OCI-LY1 (cell line): ENCODE data around the gene RPP40.

Source experiments
- H2AFZ ChIP-seq: fragments of 200-600 bp; sonication (generic), shearing (Covaris generic); 2 replicates; pipeline ENCODE4 v1.6.0; 2014; ENCODE audit warnings: antibody characterized with exemption, mild to moderate bottlenecking, low read length
- H3F3A ChIP-seq: fragments of 200-600 bp; sonication (generic), shearing (Covaris generic); 2 replicates; pipeline ENCODE4 v1.6.0; 2014; ENCODE audit warnings: mild to moderate bottlenecking, antibody characterized with exemption, low read length, moderate library complexity; ENCODE audit not compliant: insufficient read depth
- H3K27ac ChIP-seq: fragments of 200-600 bp; sonication (generic); 2 replicates; pipeline ENCODE4 v1.5.1; 2014; ENCODE audit warnings: low read length, mixed run types, mild to moderate bottlenecking, low read depth; ENCODE audit not compliant: poor library complexity, severe bottlenecking
- H3K27me3 ChIP-seq: fragments of 200-600 bp; sonication (generic); 2 replicates; pipeline ENCODE4 v1.6.0; 2014; ENCODE audit warnings: antibody characterized with exemption, mild to moderate bottlenecking, low read length, moderate library complexity; ENCODE audit not compliant: insufficient read depth
- H3K36me3 ChIP-seq: fragments of 200-600 bp; sonication (generic); 2 replicates; pipeline ENCODE4 v1.6.1; 2014; ENCODE audit warnings: mild to moderate bottlenecking, antibody characterized with exemption, low read length, moderate library complexity, mixed read lengths; ENCODE audit not compliant: insufficient read depth
- H3K4me1 ChIP-seq: fragments of 200-600 bp; sonication (generic); 2 replicates; pipeline ENCODE4 v1.5.1; 2014; ENCODE audit warnings: mild to moderate bottlenecking, low read length, moderate library complexity; ENCODE audit not compliant: insufficient read depth, severe bottlenecking
- H3K4me2 ChIP-seq: fragments of 200-600 bp; sonication (generic), shearing (Covaris generic); 2 replicates; pipeline ENCODE4 v1.6.1; 2014; ENCODE audit warnings: low read length
- H3K4me3 ChIP-seq: fragments of 200-600 bp; sonication (generic); 2 replicates; pipeline ENCODE4 v1.5.1; 2014; ENCODE audit warnings: low read length, low read depth, mild to moderate bottlenecking, mixed read lengths; ENCODE audit not compliant: poor library complexity, severe bottlenecking
- H3K79me2 ChIP-seq: fragments of 200-600 bp; shearing (Covaris generic); 2 replicates; pipeline ENCODE4 v1.6.1; 2016; ENCODE audit warnings: mixed run types, low read length, mixed read lengths; ENCODE audit not compliant: insufficient read depth
- H3K9ac ChIP-seq: fragments of 200-600 bp; sonication (generic), shearing (Covaris generic); 2 replicates; pipeline ENCODE4 v1.6.1; 2014; ENCODE audit warnings: mild to moderate bottlenecking, low read length, mixed read lengths
- H3K9me2 ChIP-seq: fragments of 200-600 bp; sonication (generic), shearing (Covaris generic); 2 replicates; pipeline ENCODE4 v1.6.1; 2014; ENCODE audit warnings: low read depth, mild to moderate bottlenecking, low read length, mixed read lengths
- H3K9me3 ChIP-seq: fragments of 200-600 bp; shearing (Covaris generic); 2 replicates; pipeline ENCODE4 v1.6.1; 2014; ENCODE audit warnings: low read length, mixed read lengths
- H4K20me1 ChIP-seq: fragments of 200-600 bp; sonication (generic), shearing (Covaris generic); 2 replicates; pipeline ENCODE4 v1.6.0; 2016; ENCODE audit warnings: mild to moderate bottlenecking, low read length; ENCODE audit not compliant: insufficient read depth
- EZH2 ChIP-seq: fragments of 200-600 bp; sonication (generic), shearing (Covaris generic); IDR thresholded peaks from 2 replicates; pipeline ENCODE4 v1.8.0; 2017; ENCODE audit warnings: borderline replicate concordance, mixed run types, mild to moderate bottlenecking, antibody characterized with exemption, low read length, moderate library complexity, mixed read lengths
- TF ChIP-seq, protein P1 (sequence below): fragments of 200-600 bp; sonication (generic), shearing (Covaris generic); IDR thresholded peaks from 2 replicates; pipeline ENCODE4 v1.5.1; 2017; ENCODE audit warnings: mild to moderate bottlenecking, antibody characterized with exemption, low read length, moderate library complexity, mixed read lengths

RPP40 gene

DNA sequence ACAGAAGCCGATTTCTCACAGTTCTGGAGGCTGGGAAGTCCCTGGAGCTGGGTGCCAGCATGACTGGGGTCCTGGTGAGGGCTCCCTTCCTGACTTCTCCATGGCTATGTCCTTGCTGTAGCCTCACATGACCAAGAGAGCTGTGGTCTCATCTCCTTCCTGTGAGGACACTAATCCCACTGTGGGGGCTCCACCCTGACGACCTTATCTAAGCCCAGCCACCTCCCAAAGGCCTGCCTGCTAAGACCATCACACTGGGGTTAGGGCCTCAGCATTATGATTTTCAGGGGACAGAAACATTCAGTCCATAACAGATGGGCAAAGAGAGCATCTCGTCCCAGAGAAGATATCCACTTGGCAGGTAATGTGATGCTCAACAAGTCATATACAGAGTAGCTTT, 16.8 kb downstream of the RPP40 start:
- no peaks in the 10 kb centered on the region for H4K20me1 ChIP-seq
- no peak overlapping the region for H3K27ac ChIP-seq
- H3K9ac ChIP-seq, result no peak overlapping the region
- no peak for TF ChIP-seq EZH2
- TF ChIP-seq, protein P1, sequence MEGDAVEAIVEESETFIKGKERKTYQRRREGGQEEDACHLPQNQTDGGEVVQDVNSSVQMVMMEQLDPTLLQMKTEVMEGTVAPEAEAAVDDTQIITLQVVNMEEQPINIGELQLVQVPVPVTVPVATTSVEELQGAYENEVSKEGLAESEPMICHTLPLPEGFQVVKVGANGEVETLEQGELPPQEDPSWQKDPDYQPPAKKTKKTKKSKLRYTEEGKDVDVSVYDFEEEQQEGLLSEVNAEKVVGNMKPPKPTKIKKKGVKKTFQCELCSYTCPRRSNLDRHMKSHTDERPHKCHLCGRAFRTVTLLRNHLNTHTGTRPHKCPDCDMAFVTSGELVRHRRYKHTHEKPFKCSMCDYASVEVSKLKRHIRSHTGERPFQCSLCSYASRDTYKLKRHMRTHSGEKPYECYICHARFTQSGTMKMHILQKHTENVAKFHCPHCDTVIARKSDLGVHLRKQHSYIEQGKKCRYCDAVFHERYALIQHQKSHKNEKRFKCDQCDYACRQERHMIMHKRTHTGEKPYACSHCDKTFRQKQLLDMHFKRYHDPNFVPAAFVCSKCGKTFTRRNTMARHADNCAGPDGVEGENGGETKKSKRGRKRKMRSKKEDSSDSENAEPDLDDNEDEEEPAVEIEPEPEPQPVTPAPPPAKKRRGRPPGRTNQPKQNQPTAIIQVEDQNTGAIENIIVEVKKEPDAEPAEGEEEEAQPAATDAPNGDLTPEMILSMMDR, result no peak
- H3K4me1 ChIP-seq, result no peaks in the 10 kb centered on the region
- no peaks in the 10 kb centered on the region for H3K9me2 ChIP-seq
- H2AFZ ChIP-seq, result no peak overlapping the region
- no peaks in the 10 kb centered on the region for H3K79me2 ChIP-seq
- no peaks in the 10 kb centered on the region for H3K27me3 ChIP-seq
- no peaks in the 10 kb centered on the region for H3K9me3 ChIP-seq
- H3F3A ChIP-seq, result no peaks in the 10 kb centered on the region
- H3K4me2 ChIP-seq, result no peak overlapping the region
- H3K4me3 ChIP-seq, result no peak overlapping the region
- no peaks in the 10 kb centered on the region for H3K36me3 ChIP-seq

DNA sequence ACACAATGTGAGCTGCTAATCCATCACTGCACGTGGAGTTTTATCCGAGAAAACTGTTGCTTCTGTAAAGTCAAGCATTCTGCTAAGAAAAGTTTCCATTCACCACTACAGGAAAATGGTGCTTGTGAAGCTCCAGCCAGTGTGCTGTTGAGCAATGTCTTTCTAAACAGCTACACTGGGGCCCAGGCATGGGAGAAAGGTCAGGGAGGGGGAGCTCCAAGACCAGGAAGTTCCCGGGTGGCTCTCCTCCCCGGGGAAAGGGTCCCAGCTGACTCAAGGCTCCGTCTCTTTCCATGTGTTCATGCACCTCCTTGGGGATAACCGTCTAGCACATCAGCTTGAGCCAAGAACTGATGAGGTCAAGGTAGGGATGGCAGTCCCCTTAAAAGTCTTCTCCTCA, 20.5 kb downstream of the RPP40 start:
- Histone ChIP-seq H2AFZ (no peak overlapping the region), H3K4me3 (no peak overlapping the region), H3K27me3 (no peaks in the 10 kb centered on the region; the same call in 1 of the 2 replicates), H3K4me2 (no peak overlapping the region), H3K36me3 (no peaks in the 10 kb centered on the region), H3K9me3 (no peaks in the 10 kb centered on the region), H3F3A (no peaks in the 10 kb centered on the region), H3K9ac (no peak overlapping the region), H3K27ac (no peak overlapping the region), H4K20me1 (no peaks in the 10 kb centered on the region), H3K9me2 (no peaks in the 10 kb centered on the region), H3K79me2 (no peaks in the 10 kb centered on the region), H3K4me1 (no peaks in the 10 kb centered on the region)
- TF ChIP-seq, protein P1, result no peak
- TF ChIP-seq EZH2, result no peak

DNA sequence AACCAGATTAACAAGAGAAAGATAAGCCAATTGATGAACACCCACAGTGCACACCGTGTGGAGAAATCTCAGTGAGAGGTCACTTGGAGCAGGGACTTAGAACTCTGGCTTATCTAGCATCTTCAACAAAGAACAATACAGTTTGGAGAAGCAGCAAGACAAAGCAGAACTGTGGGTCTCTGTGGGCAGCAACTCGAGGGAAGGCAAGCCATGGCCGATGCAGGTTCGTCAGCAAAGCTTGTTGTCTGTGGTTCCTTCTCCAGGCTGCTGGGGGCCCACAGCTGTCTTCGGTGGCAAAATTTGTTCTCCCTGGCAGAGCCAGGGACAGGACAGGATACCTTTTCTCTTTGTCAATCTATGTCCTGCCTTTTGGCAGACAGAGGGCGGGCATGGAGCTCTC, 22.1 kb downstream of the RPP40 start:
- no peaks in the 10 kb centered on the region for H3K9me3 ChIP-seq
- TF ChIP-seq, protein P1, result no peak
- no peaks in the 10 kb centered on the region; the same call in 1 of the 2 replicates for H3K27me3 ChIP-seq
- no peaks in the 10 kb centered on the region for H3F3A ChIP-seq
- H4K20me1 ChIP-seq, result no peaks in the 10 kb centered on the region
- no peak overlapping the region for H3K27ac ChIP-seq
- H2AFZ ChIP-seq, result no peak overlapping the region
- no peaks in the 10 kb centered on the region for H3K9me2 ChIP-seq
- H3K79me2 ChIP-seq, result no peaks in the 10 kb centered on the region
- no peak overlapping the region for H3K4me2 ChIP-seq
- H3K4me1 ChIP-seq, result no peaks in the 10 kb centered on the region
- H3K9ac ChIP-seq, result no peak overlapping the region
- H3K4me3 ChIP-seq, result no peak overlapping the region
- no peaks in the 10 kb centered on the region for H3K36me3 ChIP-seq
